HG03558 (cell line): ENCODE results near the gene TSPAN6.
A peak's percentile ranks its signal among the peaks of the same experiment; 100 is the strongest.

Experiments used
- ATAC-seq: cut with Tn5 transposase; IDR thresholded peaks from one replicate; pipeline ENCODE4 v1.9.1; 2021; ENCODE audit warnings: moderate number of reproducible peaks; ENCODE audit not compliant: unreplicated experiment; ENCODE audit errors: extremely low read depth

TSPAN6 gene

GRCh38 chrX:100648458-100649417 lies 12.1 kb upstream of the TSPAN6 start:
- no peak for ATAC-seq

GRCh38 chrX:100647739-100648138 lies 11.1 kb upstream of the TSPAN6 start:
- no peak for ATAC-seq

- ATAC-seq, result no peak
These were observed 10.5 kb upstream of the TSPAN6 start for GRCh38 chrX:100647095-100647494.

DNA sequence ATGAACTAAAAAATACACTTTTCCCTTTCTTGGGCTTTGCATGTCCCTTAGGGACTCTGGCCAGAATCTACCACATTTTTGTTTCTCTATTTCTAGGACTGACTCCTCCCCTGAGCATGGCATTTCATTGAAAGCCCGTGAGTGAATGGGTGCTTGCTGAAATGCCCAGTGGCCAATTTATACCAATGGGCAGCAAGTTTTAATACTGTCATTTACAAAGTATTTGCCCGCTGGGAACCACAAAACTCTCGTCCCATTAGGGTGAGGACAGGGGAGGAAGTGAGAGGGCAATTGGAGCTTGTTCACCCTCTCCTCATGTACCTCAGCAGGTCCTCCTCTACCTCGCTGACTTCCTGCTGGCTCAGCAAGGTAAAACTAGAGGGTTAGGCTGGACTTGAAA lies 8.5 kb upstream of the TSPAN6 start:
- no peak for ATAC-seq

GRCh38 chrX:100643956-100644860 lies 7.6 kb upstream of the TSPAN6 start, which contains the start of gene SRPX2:
TSS of gene SRPX2 (plus strand) at chrX:100644199. CDS start at chrX:100646323, 2,124 bp downstream.
- ATAC-seq, result peak; percentile 75

DNA sequence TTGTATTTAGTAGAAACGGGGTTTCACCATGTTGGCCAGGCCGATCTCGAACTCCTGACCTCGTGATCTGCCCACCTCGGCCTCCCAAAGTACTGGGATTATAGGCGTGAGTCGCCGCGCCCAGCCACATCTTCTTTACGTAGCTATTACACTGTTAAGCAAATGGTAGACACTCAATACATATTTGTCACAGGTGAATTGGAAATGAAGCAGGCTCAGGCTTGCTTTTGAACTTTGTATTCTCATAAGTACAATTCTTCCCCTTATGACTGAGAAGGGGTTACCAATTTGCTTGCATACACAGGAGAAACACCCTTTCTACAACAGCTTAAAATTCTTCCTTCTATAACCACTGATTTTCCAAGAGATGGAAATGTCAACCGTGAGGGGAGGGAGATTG lies 6.6 kb upstream of the TSPAN6 start:
- no peak for ATAC-seq

- ATAC-seq, result no peak
These were observed 5.7 kb upstream of the TSPAN6 start for GRCh38 chrX:100642290-100642689.

- ATAC-seq, result no peak
These were observed 651 bp downstream of the TSPAN6 start for GRCh38 chrX:100635989-100636320.

- no peak for ATAC-seq
These were observed 1.6 kb downstream of the TSPAN6 start for GRCh38 chrX:100635040-100635439.

GRCh38 chrX:100625985-100626491 lies 10.6 kb downstream of the TSPAN6 start:
- ATAC-seq, result peak; percentile 91

- no peak for ATAC-seq
These were observed 13.6 kb downstream of the TSPAN6 start for GRCh38 chrX:100623001-100623400.

GRCh38 chrX:100615005-100615404 lies 21.6 kb downstream of the TSPAN6 start:
- peak; percentile 100 for ATAC-seq

GRCh38 chrX:100611951-100612350 lies 24.7 kb downstream of the TSPAN6 start:
- no peak for ATAC-seq

DNA sequence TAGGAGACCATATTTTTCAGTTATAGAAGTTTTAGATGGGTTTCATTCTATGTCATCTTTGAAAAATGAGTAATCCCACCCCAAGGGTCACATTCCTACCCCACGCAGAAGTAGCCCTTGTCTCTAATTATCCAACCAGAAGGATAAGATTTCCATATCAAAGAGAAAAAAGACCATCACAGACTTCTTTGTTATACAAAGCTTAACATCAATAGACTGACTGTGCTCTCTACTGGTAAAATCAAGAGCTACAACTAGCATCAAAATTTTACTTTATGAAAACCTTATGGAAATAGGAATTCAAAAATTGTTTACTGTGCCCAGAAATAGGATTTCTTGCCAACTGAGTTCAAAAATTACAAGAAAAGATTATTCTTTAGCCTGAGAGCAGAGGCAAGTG lies 27.0 kb downstream of the TSPAN6 start:
- ATAC-seq, result no peak

- no peak for ATAC-seq
These were observed 29.9 kb downstream of the TSPAN6 start for GRCh38 chrX:100606753-100607152.

- ATAC-seq, result no peak
These were observed 35.8 kb downstream of the TSPAN6 start for GRCh38 chrX:100600758-100601157.

DNA sequence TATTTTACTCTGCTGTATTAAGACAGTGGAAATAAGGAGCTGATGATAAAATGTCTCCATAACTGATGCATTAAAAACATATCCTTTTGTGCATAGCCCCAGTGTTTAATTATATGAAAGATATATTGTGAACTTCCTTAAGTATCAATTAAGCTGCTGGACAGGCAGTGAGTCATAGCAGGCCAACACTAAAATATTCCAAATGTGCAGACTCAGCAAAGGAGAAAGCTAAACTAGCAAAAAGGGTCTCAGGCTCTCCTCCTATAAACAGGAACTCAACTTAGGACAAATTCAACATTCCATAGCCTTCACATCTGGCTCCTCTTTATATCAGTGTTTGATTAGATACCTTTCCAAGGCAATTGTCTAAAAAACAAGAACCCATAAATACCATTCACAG lies 36.3 kb downstream of the TSPAN6 start:
- ATAC-seq, result no peak

DNA sequence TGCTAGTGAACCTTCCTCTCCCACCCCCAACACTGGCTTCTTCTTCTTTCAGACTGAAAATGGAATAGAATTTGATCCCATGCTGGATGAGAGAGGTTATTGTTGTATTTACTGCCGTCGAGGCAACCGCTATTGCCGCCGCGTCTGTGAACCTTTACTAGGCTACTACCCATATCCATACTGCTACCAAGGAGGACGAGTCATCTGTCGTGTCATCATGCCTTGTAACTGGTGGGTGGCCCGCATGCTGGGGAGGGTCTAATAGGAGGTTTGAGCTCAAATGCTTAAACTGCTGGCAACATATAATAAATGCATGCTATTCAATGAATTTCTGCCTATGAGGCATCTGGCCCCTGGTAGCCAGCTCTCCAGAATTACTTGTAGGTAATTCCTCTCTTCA lies 37.1 kb downstream of the TSPAN6 start:
- ATAC-seq, result no peak

DNA sequence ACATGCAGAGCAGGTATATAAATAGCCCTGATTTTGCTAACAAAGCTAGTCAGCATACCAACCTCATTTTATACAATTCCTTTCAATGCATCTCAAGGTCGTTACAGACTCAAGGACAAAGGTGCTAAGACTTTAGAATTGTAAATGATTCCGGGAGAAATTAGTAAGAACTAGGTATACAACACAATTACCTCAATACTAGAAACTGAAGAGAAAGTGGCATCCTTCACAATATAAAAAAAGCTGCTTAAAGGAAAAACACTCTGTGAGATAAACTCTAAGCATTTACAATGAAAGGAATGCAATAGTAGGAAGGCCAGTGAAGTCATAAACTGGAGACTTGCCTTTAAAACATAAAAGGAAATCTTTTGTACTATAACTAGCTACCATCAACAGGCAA lies 40.0 kb downstream of the TSPAN6 start:
- no peak for ATAC-seq

GRCh38 chrX:100593581-100593980 lies 43.0 kb downstream of the TSPAN6 start:
- ATAC-seq, result no peak

DNA sequence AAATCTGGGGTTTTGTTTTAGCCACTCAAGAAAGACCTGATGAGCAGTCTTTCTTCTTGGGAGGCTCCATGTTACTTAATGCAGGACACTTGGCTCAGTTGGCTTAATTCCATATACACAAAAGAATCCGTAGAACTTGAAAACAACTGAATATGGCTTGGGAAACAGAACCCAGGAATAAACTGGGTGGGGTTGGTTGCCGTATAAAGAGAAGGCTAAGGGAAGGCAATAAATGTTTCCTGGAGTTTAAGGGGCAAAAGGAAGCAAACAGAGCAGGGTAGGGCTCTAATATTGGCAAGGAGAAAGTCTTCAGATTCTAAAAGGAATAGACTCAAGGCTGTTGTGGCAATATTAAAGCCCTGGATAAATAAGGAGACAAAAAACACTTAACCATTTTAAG lies 43.5 kb downstream of the TSPAN6 start:
- no peak for ATAC-seq
